ENCODE data around the gene SRCAP.

- TF ChIP-seq ZNF610 (tag by site-specific recombination; IDR thresholded peaks at IDR 0.05; ENCODE audit: borderline replicate concordance) (no peak), HOXA7 (CRISPR knock-in tag; IDR thresholded peaks at IDR 0.05; ENCODE audit: borderline replicate concordance) (no peak), KLF16 (tag by site-specific recombination; IDR thresholded peaks at IDR 0.05) (no peak), ZNF529 (tag by site-specific recombination; IDR thresholded peaks at IDR 0.05; ENCODE audit: insufficient replicate concordance) (no peak), ATF2 (tag by site-specific recombination; IDR thresholded peaks at IDR 0.05; ENCODE audit: low read depth) (no peak), YY1 (tag by site-specific recombination; IDR thresholded peaks at IDR 0.05) (no peak), ZNF114 (tag by site-specific recombination; IDR thresholded peaks at IDR 0.05) (no peak), CTCF (tag by site-specific recombination; IDR thresholded peaks at IDR 0.05) (no peak)
These were observed 42.6 kb upstream of the SRCAP start for GRCh38 chr16:30656388-30656787.

All from HEK293 (cell line).